Activated naive CD8-positive, alpha-beta T cell treated with anti-CD3 and anti-CD28 coated beads, Interleukin-2, amount 50 U/mL, for 24 hours (primary cell): ENCODE data around the gene AP3D1.
"Not testable (repeated sequence)": the region's sequence is repeated elsewhere in the genome, so short reads cannot be mapped to it uniquely, and the experiment has no call there.

Experiments used
- ATAC-seq: fragments of 150-1000 bp; cut with Tn5 transposase; one replicate; pipeline ENCODE4 v1.10.0; 2021
- DNase-seq: peaks from one replicate; pipeline ENCODE4 v3.0.0; 2021
- H3K27ac Mint-ChIP-seq: one replicate; pipeline ENCODE4 v1.8.0; 2021; ENCODE audit warnings: mild to moderate bottlenecking, mixed read lengths
- H3K27me3 Mint-ChIP-seq: one replicate; pipeline ENCODE4 v1.8.0; 2021; ENCODE audit warnings: mixed read lengths
- H3K36me3 Mint-ChIP-seq: one replicate; pipeline ENCODE4 v1.8.0; 2021; ENCODE audit warnings: low read depth, mixed read lengths
- H3K4me1 Mint-ChIP-seq: one replicate; pipeline ENCODE4 v1.8.0; 2021; ENCODE audit warnings: mixed read lengths
- H3K4me3 Mint-ChIP-seq: one replicate; pipeline ENCODE4 v1.8.0; 2021; ENCODE audit warnings: mild to moderate bottlenecking, moderate library complexity, mixed read lengths
- H3K9me3 Mint-ChIP-seq: one replicate; pipeline ENCODE4 v1.8.0; 2021; ENCODE audit warnings: mixed read lengths

The AP3D1 gene

GRCh38 chr19:2129892-2130770 lies 21.2 kb downstream of the AP3D1 start:
- Mint-ChIP-seq H3K27ac (no peak overlapping the region), H3K9me3 (no peaks in the 10 kb centered on the region), H3K27me3 (no peaks in the 10 kb centered on the region), H3K4me3 (no peak overlapping the region), H3K4me1 (no peaks in the 10 kb centered on the region), H3K36me3 (peaks cover 24% of the 10 kb centered on the region)
- DNase-seq: no peak
- no peak for ATAC-seq

DNA sequence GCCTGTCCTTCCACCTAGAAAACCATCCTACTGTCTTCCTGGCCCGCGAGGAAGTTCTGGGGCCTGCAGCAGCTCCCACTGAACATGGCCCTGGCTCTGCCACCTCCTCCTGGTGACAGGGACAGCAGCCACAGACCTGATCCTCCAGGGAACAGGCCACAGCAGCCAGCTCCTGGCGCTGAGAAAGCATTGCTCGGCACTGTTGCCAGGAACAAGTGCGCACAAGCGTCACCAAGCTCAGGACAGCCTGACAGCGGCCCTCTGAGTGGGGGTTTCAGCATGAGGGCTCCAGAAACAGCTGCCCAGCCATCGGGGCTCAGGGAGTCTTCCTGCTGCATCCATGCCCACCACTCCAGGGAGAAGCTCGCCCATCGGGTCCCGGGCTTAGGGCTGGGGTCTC lies 21.9 kb downstream of the AP3D1 start:
- Mint-ChIP-seq H3K27me3 (no peaks in the 10 kb centered on the region), H3K36me3 (peaks cover 24% of the 10 kb centered on the region), H3K27ac (no peak overlapping the region)

DNA sequence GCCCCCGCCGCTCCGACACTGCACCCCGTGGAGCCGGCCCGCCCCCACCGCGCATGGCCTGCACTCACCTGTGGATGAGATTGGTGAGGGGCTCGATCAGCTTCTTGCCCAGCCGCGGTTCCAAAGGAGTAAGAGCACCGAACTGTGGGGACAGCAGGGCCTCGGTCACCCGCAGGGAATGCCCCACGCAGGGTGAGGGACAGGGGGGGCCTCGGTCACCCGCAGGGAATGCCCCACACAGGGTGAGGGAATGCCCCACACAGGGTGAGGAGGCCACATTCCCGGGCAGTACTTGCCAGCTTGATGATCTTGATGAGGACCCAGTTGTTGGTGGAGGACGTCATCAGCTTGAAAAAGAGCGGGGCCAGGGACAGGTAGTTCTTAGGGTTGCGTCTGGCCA lies 22.3 kb downstream of the AP3D1 start:
- Mint-ChIP-seq H3K36me3 (peaks cover 24% of the 10 kb centered on the region), H3K27ac (no peak overlapping the region), H3K27me3 (no peaks in the 10 kb centered on the region), H3K4me3 (no peak overlapping the region), H3K9me3 (no peaks in the 10 kb centered on the region), H3K4me1 (no peaks in the 10 kb centered on the region)
- ATAC-seq: no peak
- DNase-seq: no peak

More for the DNA sequence above, 21.9 kb downstream of the AP3D1 start:
- no peak for ATAC-seq
- DNase-seq: no peak
- H3K4me1 Mint-ChIP-seq: no peaks in the 10 kb centered on the region
- H3K4me3 Mint-ChIP-seq: no peak overlapping the region
- H3K9me3 Mint-ChIP-seq: no peaks in the 10 kb centered on the region

DNA sequence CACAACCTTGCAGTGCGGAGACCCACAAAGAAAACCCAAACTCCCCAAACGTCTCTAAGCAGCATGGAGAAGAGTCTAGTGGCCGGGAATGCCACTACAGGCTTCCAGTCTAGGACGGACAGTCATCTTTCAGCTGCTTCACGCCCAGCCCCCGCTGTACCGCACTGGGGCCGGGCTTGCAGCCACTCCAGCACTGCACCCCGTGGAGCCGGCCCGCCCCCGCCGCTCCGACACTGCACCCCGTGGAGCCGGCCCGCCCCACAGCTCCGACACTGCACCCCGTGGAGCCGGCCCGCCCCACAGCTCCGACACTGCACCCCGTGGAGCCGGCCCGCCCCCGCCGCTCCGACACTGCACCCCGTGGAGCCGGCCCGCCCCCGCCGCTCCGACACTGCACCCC lies 23.1 kb downstream of the AP3D1 start:
- not testable (repeated sequence) for DNase-seq, H3K9me3 Mint-ChIP-seq, H3K4me1 Mint-ChIP-seq, H3K27ac Mint-ChIP-seq, ATAC-seq, H3K27me3 Mint-ChIP-seq, H3K4me3 Mint-ChIP-seq
- H3K36me3 Mint-ChIP-seq: peaks cover 23% of the 10 kb centered on the region

GRCh38 chr19:2127758-2128157 lies 23.6 kb downstream of the AP3D1 start:
- no peak for ATAC-seq
- H3K36me3 Mint-ChIP-seq: peaks cover 21% of the 10 kb centered on the region
- no peak for DNase-seq
- H3K4me1 Mint-ChIP-seq: no peaks in the 10 kb centered on the region
- no peak overlapping the region for H3K27ac Mint-ChIP-seq
- no peak overlapping the region for H3K4me3 Mint-ChIP-seq
- H3K9me3 Mint-ChIP-seq: no peaks in the 10 kb centered on the region
- H3K27me3 Mint-ChIP-seq: no peaks in the 10 kb centered on the region

GRCh38 chr19:2126879-2127518 lies 24.4 kb downstream of the AP3D1 start:
- H3K27me3 Mint-ChIP-seq: no peaks in the 10 kb centered on the region
- no peaks in the 10 kb centered on the region for H3K4me1 Mint-ChIP-seq
- H3K27ac Mint-ChIP-seq: no peak overlapping the region
- H3K36me3 Mint-ChIP-seq: peaks cover 14% of the 10 kb centered on the region
- ATAC-seq (no peak), DNase-seq (no peak)
- no peaks in the 10 kb centered on the region for H3K9me3 Mint-ChIP-seq
- H3K4me3 Mint-ChIP-seq: no peak overlapping the region

- Mint-ChIP-seq H3K4me3 (no peak overlapping the region), H3K27ac (no peak overlapping the region), H3K4me1 (no peaks in the 10 kb centered on the region), H3K27me3 (no peaks in the 10 kb centered on the region), H3K9me3 (no peaks in the 10 kb centered on the region), H3K36me3 (peaks cover 26% of the 10 kb centered on the region)
- ATAC-seq (no peak), DNase-seq (no peak)
These were observed 27.5 kb downstream of the AP3D1 start for GRCh38 chr19:2123682-2124387.

- Mint-ChIP-seq H3K9me3 (no peaks in the 10 kb centered on the region), H3K4me3 (no peak overlapping the region), H3K36me3 (peaks cover 30% of the 10 kb centered on the region), H3K27me3 (no peaks in the 10 kb centered on the region), H3K4me1 (no peaks in the 10 kb centered on the region), H3K27ac (no peak overlapping the region)
- DNase-seq (no peak), ATAC-seq (no peak)
These were observed 28.4 kb downstream of the AP3D1 start for GRCh38 chr19:2122982-2123381.

DNA sequence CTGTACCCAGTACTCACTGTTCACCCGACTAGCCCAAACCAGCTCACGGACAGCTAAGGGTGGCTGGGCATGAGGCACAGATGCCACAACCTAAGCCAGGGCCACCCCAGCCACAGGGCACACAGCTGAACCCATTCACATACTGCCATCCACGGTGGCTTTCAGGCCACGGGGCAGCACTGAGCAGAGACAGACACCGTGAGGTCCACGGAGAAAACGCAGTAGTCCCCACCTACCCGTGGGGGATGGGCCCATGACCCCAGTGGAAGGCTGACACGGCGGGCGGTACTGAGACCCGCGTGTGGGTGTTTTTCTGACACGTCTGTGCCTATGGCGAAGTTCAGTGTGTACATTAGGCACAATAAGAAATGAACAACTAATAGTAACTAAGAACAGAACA lies 29.1 kb downstream of the AP3D1 start:
- DNase-seq: no peak
- H3K9me3 Mint-ChIP-seq: no peaks in the 10 kb centered on the region
- no peak for ATAC-seq
- peaks cover 24% of the 10 kb centered on the region for H3K36me3 Mint-ChIP-seq
- H3K4me1 Mint-ChIP-seq: no peaks in the 10 kb centered on the region
- H3K27ac Mint-ChIP-seq: no peak overlapping the region
- no peak overlapping the region for H3K4me3 Mint-ChIP-seq
- H3K27me3 Mint-ChIP-seq: no peaks in the 10 kb centered on the region

DNA sequence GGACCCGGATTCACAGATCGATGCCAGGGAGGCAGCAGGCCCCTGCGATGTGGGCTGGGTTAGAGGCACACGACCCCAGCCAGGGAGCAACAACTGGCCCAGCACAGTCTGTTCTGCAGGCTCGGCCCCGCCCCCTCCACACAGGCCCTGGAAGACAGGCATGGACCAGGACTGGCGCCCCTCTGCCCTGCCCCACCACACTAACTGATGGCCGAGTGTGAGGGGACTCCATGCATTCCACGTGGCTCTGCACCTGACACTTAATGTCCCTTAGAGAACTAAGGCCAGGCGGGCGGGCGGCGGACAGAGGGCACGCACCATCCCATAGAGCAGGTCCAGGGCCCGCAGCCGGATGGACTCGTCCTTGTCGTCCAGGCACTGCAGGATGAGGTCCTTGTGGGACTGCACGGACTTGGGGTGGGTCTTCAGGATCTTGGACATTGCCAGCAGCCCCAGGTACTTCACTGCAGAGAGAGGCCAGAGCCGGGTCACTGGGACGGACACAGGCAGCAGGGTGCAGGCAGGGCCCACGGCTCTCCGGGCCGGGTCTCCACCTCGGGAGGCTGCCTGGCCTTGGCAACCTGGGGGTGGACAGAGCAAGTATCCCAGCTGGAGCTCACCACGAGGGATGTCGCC lies 29.8 kb downstream of the AP3D1 start:
- DNase-seq (no peak), ATAC-seq (no peak)
- Mint-ChIP-seq H3K4me3 (no peak overlapping the region), H3K4me1 (no peaks in the 10 kb centered on the region), H3K27me3 (no peaks in the 10 kb centered on the region), H3K27ac (no peak overlapping the region), H3K36me3 (peaks cover 24% of the 10 kb centered on the region), H3K9me3 (no peaks in the 10 kb centered on the region)

DNA sequence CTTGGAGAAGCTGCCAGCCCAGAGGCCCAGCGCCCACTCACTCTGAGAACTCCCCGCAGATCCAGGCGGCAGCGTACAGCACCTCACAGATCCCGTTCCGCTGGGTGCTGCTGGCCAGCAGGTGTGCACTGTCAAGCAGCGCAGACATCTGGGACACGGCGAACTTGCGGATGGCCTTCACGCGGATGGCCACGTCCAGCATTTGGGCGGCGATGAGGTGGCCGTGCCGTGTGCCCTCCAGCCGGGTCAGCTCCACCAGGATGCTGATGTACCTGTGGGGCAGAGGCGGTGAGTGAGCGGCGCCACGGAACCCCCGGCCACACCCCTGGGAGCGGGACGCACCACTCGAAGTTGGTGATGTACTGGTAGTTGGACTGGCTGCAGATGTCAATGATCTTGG lies 30.5 kb downstream of the AP3D1 start:
- Mint-ChIP-seq H3K4me1 (no peaks in the 10 kb centered on the region), H3K9me3 (no peaks in the 10 kb centered on the region), H3K27ac (no peak overlapping the region), H3K36me3 (peaks cover 22% of the 10 kb centered on the region), H3K4me3 (no peak overlapping the region), H3K27me3 (no peaks in the 10 kb centered on the region)
- ATAC-seq (no peak), DNase-seq (no peak)

GRCh38 chr19:2119921-2120785 lies 31.2 kb downstream of the AP3D1 start:
- Mint-ChIP-seq H3K4me3 (no peak overlapping the region), H3K9me3 (no peaks in the 10 kb centered on the region), H3K36me3 (peaks cover 24% of the 10 kb centered on the region), H3K4me1 (no peaks in the 10 kb centered on the region), H3K27ac (no peak overlapping the region), H3K27me3 (no peaks in the 10 kb centered on the region)
- DNase-seq: no peak
- ATAC-seq: no peak

- Mint-ChIP-seq H3K4me3 (no peak overlapping the region), H3K9me3 (no peaks in the 10 kb centered on the region), H3K27me3 (no peaks in the 10 kb centered on the region), H3K27ac (no peak overlapping the region), H3K4me1 (peaks cover 5% of the 10 kb centered on the region), H3K36me3 (peaks cover 30% of the 10 kb centered on the region)
- DNase-seq: no peak
- no peak for ATAC-seq
These were observed 32.9 kb downstream of the AP3D1 start for GRCh38 chr19:2118438-2118837.
